PC-3 (cell line): Measurements from ENCODE around the gene TUBB1. TPM values are rescaled to one million over a fixed set of nuclear protein-coding genes. Genes with fewer than 3 reads are reported as not detected.

Source experiments
- ATAC-seq: fragments of 200-7000 bp; cut with Tn5 transposase; 2 replicates; pipeline ENCODE4 v1.9.1; 2020; ENCODE audit warnings: mild to moderate bottlenecking, moderate library complexity
- Bru-seq: library from RNA; stranded (reverse); fragments of 400-500 nt; gene quantifications from one replicate; lab custom pipeline; 2021; lab: Mats Ljungman, UMichigan
- BruChase-seq, 2 experiments: library from RNA; stranded (reverse); fragments of 400-500 nt; gene quantifications; one replicate each; lab custom pipeline; 2021; lab: Mats Ljungman, UMichigan
- BruUV-seq: library from RNA; stranded (reverse); fragments of 400-500 nt; replicated peaks from 2 replicates; lab custom pipeline; 2021; lab: Mats Ljungman, UMichigan
- CTCF ChIA-PET: fragments of 300-600 bp; sonication (Branson Sonifier 250); formaldehyde crosslinking; loops from one replicate; lab custom pipeline; 2022; ENCODE audit warnings: antibody characterized with exemption; lab: Charles Lee
- POLR2A ChIA-PET: fragments of 300-600 bp; sonication (Branson Sonifier 250); formaldehyde crosslinking; loops from one replicate; lab custom pipeline; 2022; ENCODE audit warnings: antibody characterized with exemption; ENCODE audit not compliant: unreplicated experiment; lab: Charles Lee
- DNase-seq: peaks from one replicate; pipeline ENCODE4 v3.0.0-alpha.2; 2015
- H2AFZ ChIP-seq: fragments of 300-600 bp; sonication (generic); 2 replicates; pipeline ENCODE4 v1.6.0; 2016; ENCODE audit warnings: antibody characterized with exemption, low read length
- H3F3A ChIP-seq: fragments of 300-600 bp; sonication (generic); one replicate; pipeline ENCODE4 v1.6.0; 2017; ENCODE audit warnings: antibody characterized with exemption, low read length, control low read depth, mild to moderate bottlenecking; ENCODE audit not compliant: unreplicated experiment
- H3K27ac ChIP-seq: fragments of 300-600 bp; sonication (generic); 2 replicates; pipeline ENCODE4 v1.5.1; 2016; ENCODE audit warnings: mild to moderate bottlenecking, low read length
- H3K27me3 ChIP-seq: fragments of 300-600 bp; sonication (generic); 2 replicates; pipeline ENCODE4 v1.6.1; 2016; ENCODE audit warnings: low read length, mixed read lengths
- H3K36me3 ChIP-seq: fragments of 300-600 bp; sonication (generic); 2 replicates; pipeline ENCODE4 v1.6.1; 2016; ENCODE audit warnings: low read depth, mixed run types, low read length, mixed read lengths
- H3K4me1 ChIP-seq: fragments of 300-600 bp; sonication (generic); 2 replicates; pipeline ENCODE4 v1.5.1; 2016; ENCODE audit warnings: low read length; ENCODE audit not compliant: insufficient read depth
- H3K4me2 ChIP-seq: fragments of 300-600 bp; sonication (generic); 2 replicates; pipeline ENCODE4 v1.6.0; 2016; ENCODE audit warnings: low read length
- H3K4me3 ChIP-seq: fragments of 300-600 bp; sonication (generic); 2 replicates; pipeline ENCODE4 v1.5.1; 2016; ENCODE audit warnings: mild to moderate bottlenecking, low read length, mixed read lengths
- H3K79me2 ChIP-seq: fragments of 300-600 bp; sonication (generic); 2 replicates; pipeline ENCODE4 v1.6.1; 2017; ENCODE audit warnings: low read length, mixed read lengths
- H3K9ac ChIP-seq: fragments of 300-600 bp; sonication (generic); 2 replicates; pipeline ENCODE4 v1.6.0; 2016; ENCODE audit warnings: mild to moderate bottlenecking, low read length
- H3K9me2 ChIP-seq: fragments of 300-600 bp; sonication (generic); replicated peaks from 2 replicates; pipeline ENCODE4 v1.6.1; 2016; ENCODE audit warnings: mixed run types, low read length, mixed read lengths
- H3K9me3 ChIP-seq: fragments of 300-600 bp; sonication (generic); 2 replicates; pipeline ENCODE4 v1.6.1; 2016; ENCODE audit warnings: low read length, mixed read lengths
- H4K20me1 ChIP-seq: fragments of 300-600 bp; sonication (generic); 2 replicates; pipeline ENCODE4 v1.6.1; 2016; ENCODE audit warnings: low read length, mixed read lengths
- CTCF ChIP-seq: fragments of 300-600 bp; sonication (generic); conservative IDR thresholded peaks from 2 replicates; pipeline ENCODE4 v1.5.1; 2017; ENCODE audit warnings: antibody characterized with exemption, low read depth, mild to moderate bottlenecking, low read length
- EZH2 ChIP-seq: fragments of 300-600 bp; sonication (generic); IDR thresholded peaks from one replicate; pipeline ENCODE4 v1.6.1; 2017; ENCODE audit warnings: antibody characterized with exemption, mild to moderate bottlenecking, low read length; ENCODE audit not compliant: unreplicated experiment
- EZH2phosphoT487 ChIP-seq: fragments of 300-600 bp; sonication (generic); IDR thresholded peaks from 2 replicates; pipeline ENCODE4 v1.6.1; 2018; ENCODE audit warnings: mild to moderate bottlenecking, antibody characterized with exemption, low read length, borderline replicate concordance
- intact Hi-C: fragments of 100-400 bp; cut with micrococcal nuclease; formaldehyde crosslinking; loops from 2 replicates; pipeline ENCODE4 v1.9.0; 2023
- long read RNA-seq: library from polyadenylated mRNA; unstranded; transcript quantifications from one replicate; pipeline ENCODE4 v2.0.0, GENCODE V29; 2021; ENCODE audit not compliant: unreplicated experiment
- total RNA-seq: library from RNA; depleted of rRNA; stranded (reverse); fragments of >200 nt; gene quantifications from 2 replicates; pipeline ENCODE4 v1.2.3, GENCODE V29; 2014; rRNA removed

Gene TUBB1
- total RNA-seq = not detected in 2 replicates
- percentile 13 among the genes with signal in this experiment for Bru-seq, nascent RNA
- BruChase-seq, experiment 1, labeled RNA remaining after a 6-hour chase = percentile 13 among the genes with signal in this experiment
- percentile 16 among the genes with signal in this experiment for BruChase-seq, experiment 2, labeled RNA remaining after a 2-hour chase
- long read RNA-seq, partial matches to known transcripts = 1 of 3 reads
- long read RNA-seq, other reads (novel, unspliced or antisense) = 2 of 3 reads

GRCh38 chr20:59019217-59019616 lies at the start of gene TUBB1:
TUBB1 (plus strand) TSS chr20:59019429; CDS start chr20:59019523, 94 bp downstream.
- ChIA-PET CTCF (no interaction called here), POLR2A (no interaction called here)
- intact Hi-C loops = no loop called here
- no peak within 1 kb of the TSS for H3K4me3 ChIP-seq
- ATAC-seq (no peak), DNase-seq (no peak)
- peaks cover 8% of the 10 kb centered on the region; the same call in 1 of the 2 replicates for H3K36me3 ChIP-seq
- peaks cover 17% of the 10 kb centered on the region for H3K4me1 ChIP-seq
- no peaks in the 10 kb centered on the region for H3K9me2 ChIP-seq
- H3K27me3 ChIP-seq = no peaks in the 10 kb centered on the region
- no peak within 1 kb of the TSS for H3K4me2 ChIP-seq
- H3K9me3 ChIP-seq = no peaks in the 10 kb centered on the region
- H4K20me1 ChIP-seq = no peaks in the 10 kb centered on the region
- no TSS peak for BruUV-seq
- H3K27ac ChIP-seq = no peak within 1 kb of the TSS
- TF ChIP-seq EZH2phosphoT487 = no peak
- no peak for TF ChIP-seq EZH2
- no peak for TF ChIP-seq CTCF
- no peaks in the 10 kb centered on the region for H3F3A ChIP-seq
- H3K79me2 ChIP-seq = no peaks in the 10 kb centered on the region
- H3K9ac ChIP-seq = no peak within 1 kb of the TSS
- no peak within 1 kb of the TSS for H2AFZ ChIP-seq

GRCh38 chr20:58969439-58969838 lies 49.8 kb upstream of the TUBB1 start:
- POLR2A ChIA-PET = no interaction called here
- intact Hi-C loops = no loop called here
- H3K9me3 ChIP-seq = peaks cover 7% of the 10 kb centered on the region
- ATAC-seq (no peak), DNase-seq (no peak)
- no TSS peak for BruUV-seq
- no peak overlapping the region for H3K27ac ChIP-seq
- H3F3A ChIP-seq = no peaks in the 10 kb centered on the region
- H3K4me1 ChIP-seq = no peaks in the 10 kb centered on the region
- no peaks in the 10 kb centered on the region for H4K20me1 ChIP-seq
- CTCF ChIA-PET = no interaction called here
- H3K36me3 ChIP-seq = no peaks in the 10 kb centered on the region
- H3K9ac ChIP-seq = no peak overlapping the region
- no peak overlapping the region for H2AFZ ChIP-seq
- H3K4me3 ChIP-seq = no peak overlapping the region
- H3K9me2 ChIP-seq = no peaks in the 10 kb centered on the region
- H3K27me3 ChIP-seq = peaks cover 59% of the 10 kb centered on the region
- H3K79me2 ChIP-seq = no peaks in the 10 kb centered on the region
- no peak overlapping the region for H3K4me2 ChIP-seq
- TF ChIP-seq CTCF = no peak
- no peak for TF ChIP-seq EZH2
- TF ChIP-seq EZH2phosphoT487 = no peak

GRCh38 chr20:58970146-58970545 lies 49.1 kb upstream of the TUBB1 start:
- no peak overlapping the region for H3K27ac ChIP-seq
- no peaks in the 10 kb centered on the region for H4K20me1 ChIP-seq
- no peak for ATAC-seq
- H3K9me3 ChIP-seq = peaks cover 9% of the 10 kb centered on the region
- H2AFZ ChIP-seq = no peak overlapping the region
- H3K27me3 ChIP-seq = peaks cover 52% of the 10 kb centered on the region
- H3K79me2 ChIP-seq = no peaks in the 10 kb centered on the region
- H3K9ac ChIP-seq = no peak overlapping the region
- ChIA-PET CTCF (no interaction called here), POLR2A (no interaction called here)
- no peaks in the 10 kb centered on the region for H3F3A ChIP-seq
- H3K4me2 ChIP-seq = no peak overlapping the region
- no peak overlapping the region for H3K4me3 ChIP-seq
- intact Hi-C loops = no loop called here
- H3K4me1 ChIP-seq = no peaks in the 10 kb centered on the region
- BruUV-seq = no TSS peak
- no peaks in the 10 kb centered on the region for H3K36me3 ChIP-seq
- no peaks in the 10 kb centered on the region for H3K9me2 ChIP-seq
- DNase-seq = no peak
- TF ChIP-seq EZH2 = no peak
- no peak for TF ChIP-seq EZH2phosphoT487
- no peak for TF ChIP-seq CTCF
